Lung (tissue), 12 donors: ENCODE data around the gene ETV3L. TPM values are rescaled to one million over a fixed set of nuclear protein-coding genes. Genes with fewer than 3 reads are reported as not detected.

ENCODE experiments used
- ATAC-seq: fragments of 200-7000 bp; cut with Tn5 transposase; one replicate; pipeline ENCODE4 v1.9.1; 2020; ENCODE audit warnings: moderate number of reproducible peaks; ENCODE audit not compliant: insufficient read depth, low FRiP score
- DNase-seq, 3 donors: peaks; one replicate each; pipeline ENCODE4 v3.0.0-alpha.2; 2013 to 2017
- H3K27ac ChIP-seq, 2 donors: one replicate each; pipeline ENCODE4 v1.5.1; 2013; ENCODE audit warnings: mild to moderate bottlenecking in 2 of 2, moderate library complexity in 2 of 2, control low read depth in 1 of 2, inconsistent platforms in 1 of 2, low read depth in 1 of 2, low read length in 1 of 2
- H3K27me3 ChIP-seq, 3 donors: one replicate each; pipeline ENCODE4 v1.5.1; 2013; ENCODE audit warnings: low read length in 2 of 3; ENCODE audit not compliant: control insufficient read depth in 3 of 3, insufficient read depth in 3 of 3
- H3K36me3 ChIP-seq, 4 donors: one replicate each; pipeline ENCODE4 v1.5.1; 2013; ENCODE audit warnings: low read length in 4 of 4, mild to moderate bottlenecking in 1 of 4, moderate library complexity in 1 of 4; ENCODE audit not compliant: control insufficient read depth in 4 of 4, insufficient read depth in 4 of 4
- H3K4me1 ChIP-seq, 5 donors: one replicate each; pipeline ENCODE4 v1.5.1; 2013; ENCODE audit warnings: low read length in 5 of 5, mild to moderate bottlenecking in 2 of 5, moderate library complexity in 1 of 5; ENCODE audit not compliant: control insufficient read depth in 5 of 5, insufficient read depth in 5 of 5
- H3K4me3 ChIP-seq: one replicate; pipeline ENCODE4 v1.5.1; 2013; ENCODE audit warnings: mild to moderate bottlenecking, control low read depth, moderate library complexity
- H3K9ac ChIP-seq, 2 donors: one replicate each; pipeline ENCODE4 v1.5.1; 2013; ENCODE audit warnings: low read length in 2 of 2, control low read depth in 1 of 2; ENCODE audit not compliant: insufficient read depth in 1 of 2
- H3K9me3 ChIP-seq, 4 donors: one replicate each; pipeline ENCODE4 v1.5.1; 2013; ENCODE audit warnings: low read length in 3 of 4, mild to moderate bottlenecking in 1 of 4, moderate library complexity in 1 of 4; ENCODE audit not compliant: control insufficient read depth in 4 of 4, insufficient read depth in 3 of 4
- CTCF ChIP-seq: IDR thresholded peaks from 2 replicates; pipeline ENCODE4 v1.5.1; 2012; ENCODE audit warnings: mild to moderate bottlenecking; ENCODE audit errors: control extremely low read depth, extremely low read depth
- WGBS, 2 donors: extraction: QIAGEN DNeasy Blood & Tissue Kit; methylation state at CpG; one replicate each; pipeline ENCODE4 v1.1.7; 2013; 5-methylcytosine and 5-hydroxymethylcytosine counted together
- polyA plus RNA-seq, 2 donors: library from polyadenylated mRNA; stranded (reverse); fragments of 200-250 nt; gene quantifications; one replicate each; pipeline ENCODE4 v1.2.1, GENCODE V29; 2013
- total RNA-seq, 2 donors: library from RNA; depleted of rRNA in 1 of 2; stranded (reverse); fragments of >200 nt in 1 of 2; gene quantifications; one replicate each; pipeline ENCODE4 v1.2.1, GENCODE V29; 2014 to 2021
- donor health status: control.
- donor health status: control.
- donor health status: Bipolar disorder and iron deficiency.
- donor health status: healthy.
- donor health status: DM: yes; HTN: yes; CAD: no.

ETV3L gene
- total and polyA plus RNA-seq, 4 donors, result 0.05 TPM; not detected in 3

- no peak overlapping the region for H3K4me3 ChIP-seq
- H3K27ac ChIP-seq, result no peak overlapping the region
- peaks cover 0 to 5% (median 0%) of the 10 kb centered on the region in 3 donors for H3K27me3 ChIP-seq
- DNase-seq (no peak), ATAC-seq (no peak)
- no peaks in the 10 kb centered on the region for H3K4me1 ChIP-seq
- 82 to 89% methylated on average over 5 of the region's 5 CpGs for WGBS, 2 donors
- TF ChIP-seq CTCF, result no peak
- H3K9ac ChIP-seq, result no peak overlapping the region
- H3K9me3 ChIP-seq, result no peaks in the 10 kb centered on the region
- H3K36me3 ChIP-seq, result no peaks in the 10 kb centered on the region
Observed at GRCh38 chr1:157081707-157082106, 17.9 kb downstream of the ETV3L start.

GRCh38 chr1:157080714-157081113 lies 18.9 kb downstream of the ETV3L start:
- no peak overlapping the region for H3K27ac ChIP-seq
- H3K36me3 ChIP-seq, result no peaks in the 10 kb centered on the region
- no peak overlapping the region for H3K4me3 ChIP-seq
- no peaks in the 10 kb centered on the region for H3K4me1 ChIP-seq
- WGBS, 2 donors, result 90 to 92% methylated on average over 10 of the region's 10 CpGs
- no peak for TF ChIP-seq CTCF
- H3K27me3 ChIP-seq, result peaks cover 0 to 5% (median 0%) of the 10 kb centered on the region in 3 donors
- DNase-seq (no peak), ATAC-seq (no peak)
- no peak overlapping the region for H3K9ac ChIP-seq
- H3K9me3 ChIP-seq, result no peaks in the 10 kb centered on the region

GRCh38 chr1:157077394-157077793 lies 22.2 kb downstream of the ETV3L start:
- WGBS, 2 donors, result 94 to 100% methylated on average over 1 of the region's 1 CpG
- Histone ChIP-seq H3K9ac (no peak overlapping the region), H3K9me3 (no peaks in the 10 kb centered on the region), H3K36me3 (no peaks in the 10 kb centered on the region), H3K4me3 (no peak overlapping the region), H3K27ac (no peak overlapping the region), H3K4me1 (no peaks in the 10 kb centered on the region), H3K27me3 (peaks cover 0 to 5% (median 0%) of the 10 kb centered on the region in 3 donors)
- TF ChIP-seq CTCF, result no peak
- no peak for DNase-seq
- no peak for ATAC-seq
